GDM1 (cell line): ENCODE data around the gene CHMP3.
"Not testable (repeated sequence)": the region's sequence is repeated elsewhere in the genome, so short reads cannot be mapped to it uniquely, and the experiment has no call there.

Experiments used
- DNase-seq: peaks from one replicate; lab custom pipeline; 2025; lab: John Stamatoyannopoulos, UW

Gene CHMP3

DNA sequence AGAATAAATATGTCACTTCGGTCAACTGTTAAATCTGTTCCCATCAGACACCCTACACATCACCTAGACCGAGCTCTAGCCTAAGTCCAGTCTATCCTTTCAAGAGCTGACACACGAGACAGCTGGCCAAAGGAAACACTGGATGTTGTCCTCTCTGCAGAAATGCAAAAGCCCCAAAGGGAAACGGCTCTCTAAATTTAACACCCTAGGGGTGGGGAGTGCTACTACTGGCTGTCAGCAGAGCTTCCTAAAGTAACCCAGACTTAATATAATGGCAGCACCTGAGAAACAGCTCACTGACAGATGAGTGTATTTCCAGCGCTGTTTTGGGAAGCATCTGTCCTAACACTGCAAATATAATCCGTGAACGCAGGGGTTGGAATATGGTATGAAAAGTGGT, 55.6 kb downstream of the CHMP3 start:
- no peak for DNase-seq

DNA sequence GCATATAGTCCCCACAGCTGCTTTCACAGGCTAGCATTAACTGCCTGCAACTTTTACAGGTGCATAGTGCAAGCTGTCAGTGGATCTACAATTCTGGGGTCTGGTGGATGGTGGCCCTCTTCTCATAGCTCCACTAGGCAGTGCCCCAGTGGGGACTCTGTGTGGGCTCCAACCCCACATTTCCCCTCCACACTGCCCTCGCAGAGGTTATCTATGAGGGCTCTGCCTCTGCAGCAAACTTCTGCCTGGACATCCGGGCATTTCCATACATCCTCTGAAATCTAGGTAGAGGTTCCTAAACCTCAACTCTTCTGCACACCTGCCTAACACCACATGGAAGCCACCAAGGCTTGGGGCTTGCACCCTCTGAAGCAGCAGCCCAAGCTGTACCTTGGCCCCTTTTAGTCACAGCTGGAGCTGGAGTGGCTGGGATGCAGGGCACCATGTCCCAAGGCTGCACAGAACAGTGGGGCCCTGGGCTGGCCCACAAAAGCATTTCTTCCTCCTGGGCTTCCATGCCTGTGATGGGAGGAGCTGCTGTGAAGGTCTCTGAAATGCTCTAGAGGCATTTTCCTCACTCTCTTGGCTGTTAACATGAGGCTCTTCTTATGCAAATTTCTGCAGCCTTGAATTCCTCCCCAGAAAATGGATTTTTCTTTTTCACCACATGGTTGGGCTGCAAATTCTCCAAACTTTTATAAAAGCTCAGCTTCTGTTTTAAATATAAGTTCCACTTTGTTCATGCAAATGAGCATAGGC, 62.7 kb downstream of the CHMP3 start:
- no peak for DNase-seq

DNA sequence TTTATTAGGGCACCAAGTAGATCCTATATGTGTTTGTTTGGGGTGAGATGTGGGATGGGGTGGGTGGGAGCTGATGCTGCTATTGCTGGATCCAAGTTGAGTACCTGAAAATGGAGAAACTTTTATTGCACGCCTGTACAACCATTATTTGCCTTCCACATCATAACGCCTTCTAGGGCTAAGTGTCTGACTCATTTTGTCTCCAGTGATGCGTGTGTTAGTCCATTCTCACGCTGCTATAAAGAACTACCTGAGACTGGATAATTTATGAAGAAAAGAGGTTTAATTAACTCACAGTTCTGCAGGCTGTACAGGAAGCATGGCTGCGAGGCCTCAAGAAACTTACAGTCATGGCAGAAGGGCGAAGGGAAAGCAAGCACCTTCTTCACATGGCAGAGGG, 63.9 kb downstream of the CHMP3 start:
- DNase-seq = no peak

DNA sequence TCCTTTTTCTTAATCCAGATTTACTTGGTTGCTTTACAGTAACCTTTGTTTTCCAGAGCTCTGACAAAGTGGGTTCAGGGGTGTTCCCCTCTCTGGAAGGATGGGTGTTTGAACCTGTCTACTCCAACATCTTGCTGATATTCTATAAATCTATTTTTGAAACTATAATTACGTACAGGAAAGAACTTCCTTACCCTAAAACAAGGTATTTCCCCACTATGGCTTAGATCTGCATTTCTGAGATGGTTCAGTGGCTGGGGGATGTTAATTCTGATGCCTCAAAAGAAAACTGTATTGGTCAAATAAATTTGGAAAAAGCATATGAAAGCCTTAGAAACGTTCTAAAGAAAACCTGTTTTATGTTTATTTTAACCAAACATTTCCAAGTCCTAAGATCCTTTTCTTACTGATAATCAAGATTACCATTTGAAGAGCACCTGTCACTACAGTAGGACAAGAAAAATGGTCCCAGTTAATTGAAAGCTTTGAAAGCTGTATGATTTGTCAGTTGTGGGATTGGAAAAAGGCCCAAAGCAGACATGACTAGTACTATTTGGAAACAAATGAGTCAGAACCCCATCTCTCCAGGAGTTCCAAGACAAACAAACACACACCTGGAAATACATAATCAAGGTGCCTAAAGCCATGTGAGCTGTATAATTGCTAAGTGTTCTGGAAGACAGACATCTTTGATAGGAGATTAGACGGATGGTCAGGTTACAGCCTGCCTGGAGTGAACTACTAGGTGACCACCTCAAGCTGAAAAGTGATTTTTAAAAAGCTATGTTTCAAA, 64.6 kb downstream of the CHMP3 start:
- DNase-seq = no peak

DNA sequence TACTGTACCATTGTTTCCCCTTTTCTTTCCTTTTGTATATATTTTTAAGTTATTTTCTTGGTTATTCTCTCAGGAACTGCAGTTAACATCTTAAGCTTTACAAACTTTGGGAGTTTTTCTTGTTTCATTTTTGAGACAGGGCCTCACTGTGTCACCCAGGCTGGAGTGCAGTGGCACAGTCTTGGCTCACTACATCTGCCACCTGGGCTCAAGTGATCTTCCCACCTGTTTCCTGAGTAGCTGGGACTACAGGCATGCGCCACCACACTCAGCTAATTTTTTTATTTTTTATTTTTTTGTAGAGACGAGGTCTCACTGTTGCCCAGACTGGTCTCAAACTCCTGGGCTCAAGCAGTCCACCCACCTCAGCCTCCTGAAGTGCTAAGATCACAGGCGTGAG, 66.9 kb downstream of the CHMP3 start:
- DNase-seq = not testable (repeated sequence)

DNA sequence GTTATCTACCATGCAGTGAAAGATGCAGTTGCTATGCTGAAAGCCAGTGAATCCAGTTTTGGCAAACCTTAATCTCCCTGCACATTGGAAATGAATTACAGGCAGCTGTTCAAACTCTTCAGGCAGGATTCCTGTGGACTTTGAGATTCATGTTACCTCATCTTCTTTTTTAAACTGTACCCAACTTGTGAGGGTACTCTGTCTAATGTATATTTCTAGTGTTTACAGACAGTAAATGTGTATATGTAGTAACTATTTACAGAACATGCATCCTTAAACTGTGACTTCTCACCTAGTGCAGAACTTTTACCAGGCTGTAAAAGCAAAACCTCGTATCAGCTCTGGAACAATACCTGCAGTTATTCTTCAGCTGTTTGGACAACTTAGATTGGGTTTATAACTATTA, 71.2 kb downstream of the CHMP3 start:
- DNase-seq = no peak

DNA sequence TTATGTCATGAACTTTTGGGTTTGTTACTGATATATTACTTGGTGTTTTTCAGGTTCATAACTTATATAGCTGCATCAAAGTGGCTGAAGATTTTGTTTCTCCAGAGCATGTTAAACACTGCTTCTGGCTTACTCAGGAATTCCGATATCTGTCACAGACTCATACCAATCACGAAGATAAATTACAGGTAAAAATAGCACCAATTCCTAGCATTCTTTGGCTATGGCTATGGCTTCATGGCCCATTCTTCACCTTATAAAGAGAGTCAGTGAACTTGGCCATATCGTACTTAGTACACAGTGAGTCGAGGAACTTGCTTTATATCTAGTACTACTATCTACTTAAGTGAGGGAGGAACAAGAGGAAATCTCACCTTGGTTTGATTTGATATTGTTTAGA, 72.2 kb downstream of the CHMP3 start:
- no peak for DNase-seq

DNA sequence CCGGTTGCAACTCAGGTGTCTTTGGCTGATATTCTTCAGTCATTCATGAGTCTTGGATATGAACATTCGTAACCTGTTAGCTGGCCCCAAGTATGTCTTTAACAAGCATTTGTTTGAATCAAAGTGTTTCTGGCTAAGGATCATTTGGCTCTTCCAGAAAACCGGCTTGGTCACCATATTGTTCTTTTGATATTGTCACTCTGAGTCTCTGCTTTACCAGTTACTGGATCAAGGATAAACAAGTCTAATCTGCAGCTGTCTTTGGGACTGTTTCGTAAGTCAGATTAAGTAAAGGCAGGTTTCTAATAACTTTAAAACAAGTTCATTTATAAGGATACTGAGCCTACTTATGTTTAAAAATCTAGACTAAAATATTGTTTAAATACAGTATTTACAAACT, 73.0 kb downstream of the CHMP3 start:
- DNase-seq = no peak

DNA sequence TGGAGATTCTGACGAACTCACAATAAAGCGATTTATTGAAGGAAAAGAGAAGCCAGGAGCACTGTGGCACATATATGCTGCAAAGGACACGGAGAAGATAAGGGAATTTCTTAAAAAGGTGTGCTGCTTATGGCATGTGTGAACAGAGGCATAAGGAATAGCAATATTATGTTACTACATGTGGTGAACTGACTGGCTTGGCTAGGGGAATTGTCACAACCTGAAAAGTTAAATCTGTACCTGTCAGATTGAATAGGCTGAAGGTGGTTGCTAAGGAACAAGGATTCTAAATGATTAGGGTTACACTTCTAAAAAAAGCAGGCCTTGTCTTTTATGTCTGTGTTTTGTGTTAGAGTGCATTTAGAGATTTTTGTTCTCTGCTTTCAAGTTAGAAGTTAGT, 73.7 kb downstream of the CHMP3 start:
- no peak for DNase-seq

DNA sequence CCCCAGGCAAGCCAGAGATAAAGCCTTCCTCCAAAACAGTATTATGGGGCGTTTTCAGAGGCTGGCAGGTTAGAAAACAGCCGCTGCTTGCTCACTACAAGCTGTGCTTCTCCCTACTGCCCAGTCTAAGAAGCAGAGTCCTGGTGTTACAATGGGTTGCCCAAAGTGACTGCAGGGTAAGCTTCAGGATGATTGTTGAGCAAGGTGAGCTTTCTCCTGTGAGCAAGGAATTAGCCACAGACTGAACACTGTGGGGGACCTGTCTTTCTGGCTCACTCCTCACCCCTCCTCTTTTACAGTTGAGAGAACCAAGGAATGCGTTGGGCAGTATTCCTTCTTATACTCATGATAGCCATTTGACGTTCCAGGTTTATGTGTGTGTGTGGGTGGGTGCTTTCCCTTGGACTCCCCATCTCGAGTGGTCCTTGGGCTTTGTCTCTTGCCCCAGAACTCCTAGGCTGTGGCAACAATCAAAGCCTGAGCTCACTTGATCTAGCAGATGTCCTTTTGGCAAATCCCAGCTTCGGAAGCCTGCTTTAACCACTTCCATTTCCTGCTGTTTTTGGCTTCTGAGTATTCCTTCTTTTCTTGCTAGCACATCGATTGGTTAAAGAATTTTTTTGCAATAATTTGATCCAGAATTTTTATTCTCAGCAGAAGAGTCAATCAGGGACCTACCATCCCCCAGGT, 74.5 kb downstream of the CHMP3 start:
- DNase-seq = no peak

DNA sequence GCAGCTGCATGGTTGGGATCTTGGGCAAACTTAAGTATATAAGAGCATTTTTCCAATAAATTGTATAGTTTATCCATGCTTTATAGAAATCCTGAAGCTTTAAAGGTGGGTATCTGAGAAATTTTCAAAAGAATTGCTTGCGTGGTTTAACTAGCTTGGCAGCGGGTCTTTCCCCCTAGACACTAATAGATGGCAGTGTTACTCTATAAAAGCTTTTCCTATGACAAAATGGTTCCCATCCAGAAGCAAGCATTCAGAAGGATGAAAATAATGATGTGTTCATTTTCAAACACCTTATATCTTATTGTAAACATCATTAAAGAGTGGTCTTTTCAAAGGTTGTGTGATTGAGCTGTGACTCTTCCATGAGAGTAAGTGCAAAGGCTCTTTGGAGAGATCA, 76.2 kb downstream of the CHMP3 start:
- no peak for DNase-seq

DNA sequence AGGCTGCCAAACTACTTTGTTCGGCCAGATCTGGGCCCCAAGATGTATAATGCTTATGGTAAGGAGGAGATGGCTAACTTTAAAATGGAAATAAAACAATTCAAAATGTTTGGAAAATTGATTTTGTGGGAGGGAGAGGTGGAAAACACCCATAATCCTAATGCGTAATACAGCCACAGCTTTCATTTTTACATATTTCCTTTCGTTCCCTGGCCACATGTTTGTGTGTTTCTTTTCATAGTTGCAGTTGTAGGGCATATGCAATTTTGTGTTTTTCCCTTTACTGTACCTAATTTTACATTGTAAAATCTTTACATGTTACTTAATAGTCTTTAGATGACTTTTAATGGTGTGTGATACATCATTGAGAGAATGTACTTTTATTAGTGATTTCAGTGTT, 77.4 kb downstream of the CHMP3 start:
- DNase-seq = no peak

DNA sequence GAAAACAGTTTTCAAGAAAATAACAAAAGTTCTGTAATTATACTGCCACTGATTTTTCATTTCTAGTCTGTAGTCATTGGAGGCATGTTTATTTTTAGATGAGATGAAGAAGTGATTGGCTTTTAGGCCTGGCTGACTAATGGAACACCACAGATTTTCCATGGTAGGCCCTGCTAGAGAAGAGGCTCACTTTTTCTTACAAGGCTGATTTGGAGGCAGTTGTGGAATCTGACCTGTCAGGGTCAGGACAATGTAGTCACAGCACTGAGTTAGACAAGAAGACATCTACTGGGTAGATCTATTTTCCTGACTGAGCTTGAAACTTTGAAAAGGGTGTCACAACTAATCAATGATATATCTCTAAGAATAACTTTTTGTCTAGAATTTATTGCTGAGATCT, 78.1 kb downstream of the CHMP3 start:
- DNase-seq = no peak

DNA sequence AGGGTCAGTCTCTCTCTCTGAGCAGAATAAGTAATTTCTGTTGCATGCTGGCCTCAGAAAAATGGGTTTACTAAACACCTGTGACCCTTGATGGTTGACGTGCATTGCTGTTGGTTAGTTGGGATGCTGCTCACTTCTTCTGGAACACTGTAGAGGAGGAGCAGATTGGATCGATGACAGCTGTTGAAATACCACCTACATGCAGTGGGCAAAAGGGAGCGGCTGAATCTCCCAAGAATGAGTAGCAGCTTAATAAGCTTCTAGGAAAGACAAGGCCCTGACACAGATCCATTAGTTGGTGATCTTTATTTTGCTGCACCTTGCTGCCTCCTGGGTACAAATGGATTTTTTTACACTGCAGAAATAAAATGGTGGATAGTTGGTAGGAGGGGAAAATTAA, 78.9 kb downstream of the CHMP3 start:
- DNase-seq = no peak

DNA sequence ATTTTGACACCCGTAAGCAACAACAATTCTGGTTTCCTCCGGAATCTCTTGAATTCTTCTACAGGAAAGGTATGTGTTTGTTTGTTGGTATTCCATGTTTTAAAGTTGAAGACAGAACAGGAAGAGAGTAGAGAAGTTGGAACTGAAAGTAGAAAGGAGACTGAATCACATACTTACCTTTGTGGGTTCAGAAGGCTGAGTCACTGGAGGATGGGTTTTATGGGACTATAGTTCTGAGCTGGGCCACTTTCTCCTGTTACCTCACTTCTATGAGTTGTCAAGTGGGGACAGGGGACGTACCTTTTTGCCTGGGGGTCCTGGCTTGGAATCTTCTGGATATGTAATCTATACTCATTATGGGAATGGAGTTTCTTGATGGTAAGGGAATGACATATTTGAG, 81.2 kb downstream of the CHMP3 start:
- no peak for DNase-seq

DNA sequence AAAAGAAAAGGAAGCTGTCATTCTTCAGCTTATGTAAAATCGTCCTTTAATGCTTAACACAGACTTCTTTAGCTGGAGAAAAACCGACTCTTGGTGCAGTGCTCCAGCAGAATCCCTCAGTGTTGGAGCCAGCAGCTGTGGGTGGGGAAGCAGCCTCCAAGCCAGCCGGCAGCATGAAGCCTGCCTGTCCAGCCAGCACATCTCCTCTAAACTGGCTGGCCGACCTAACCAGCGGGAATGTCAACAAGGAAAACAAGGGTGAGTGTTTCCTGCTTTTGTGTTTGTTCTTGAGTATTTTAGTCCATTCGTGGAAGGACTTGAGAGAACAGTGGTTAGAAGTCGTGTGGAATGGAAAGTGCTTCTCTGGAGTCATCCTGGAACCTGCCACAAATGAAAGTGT, 83.1 kb downstream of the CHMP3 start:
- DNase-seq = no peak

DNA sequence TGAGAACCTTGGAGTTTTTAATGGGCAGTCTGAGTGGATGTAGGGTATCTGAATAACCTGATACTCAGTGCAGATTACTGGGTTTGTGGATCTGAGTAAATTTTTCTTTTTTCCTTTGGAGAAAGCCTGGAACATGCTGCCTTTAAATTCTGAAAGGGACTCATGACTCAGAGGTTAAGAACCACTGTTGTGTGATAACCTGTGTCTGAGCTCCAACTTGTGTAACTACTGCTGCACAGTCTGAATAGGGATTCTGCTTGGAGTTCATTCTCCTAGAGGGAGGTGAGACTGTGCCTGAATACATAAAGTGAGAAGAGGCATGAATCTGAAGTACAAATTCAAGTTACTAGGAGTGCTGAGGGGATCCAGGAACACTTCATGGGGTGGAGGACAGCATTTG, 85.9 kb downstream of the CHMP3 start:
- DNase-seq = no peak

DNA sequence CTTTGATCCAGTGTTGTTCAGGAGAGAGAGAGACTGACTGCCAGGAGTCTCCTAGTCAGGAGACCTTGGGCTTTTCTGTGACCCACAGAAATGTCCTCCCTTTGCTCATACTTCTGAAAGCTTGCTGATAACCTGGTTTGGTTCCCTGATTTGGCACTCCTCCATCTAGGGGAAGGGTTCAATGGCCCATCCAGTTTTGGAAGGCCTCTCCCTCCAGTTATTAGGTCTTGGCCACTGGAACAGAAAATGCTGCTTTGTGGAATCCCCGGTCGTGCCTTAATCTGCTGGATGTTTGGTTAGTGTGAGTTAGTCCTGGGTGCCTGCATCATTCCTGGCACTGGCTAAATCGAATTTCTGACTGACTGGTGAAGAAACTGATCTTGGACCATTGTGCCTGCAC, 86.3 kb downstream of the CHMP3 start:
- DNase-seq = no peak

DNA sequence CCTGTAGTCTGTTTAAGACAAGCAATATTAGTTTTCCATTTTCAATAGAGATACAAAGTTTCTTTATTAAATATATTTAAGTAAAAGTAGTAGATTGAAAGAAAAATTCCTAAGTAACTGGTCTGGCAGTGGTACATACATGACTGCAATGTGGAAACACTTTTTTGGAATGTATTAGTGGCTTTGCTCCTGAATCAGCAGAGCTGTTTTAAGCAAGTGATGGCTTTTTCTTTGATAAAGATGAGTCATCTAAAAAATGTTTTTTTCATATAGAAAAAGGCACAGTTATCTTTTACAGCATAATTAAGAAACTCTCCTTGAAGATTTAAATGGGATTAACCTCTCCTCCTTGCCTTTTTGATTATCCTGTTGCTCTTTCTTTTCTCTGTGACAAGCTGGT, 87.2 kb downstream of the CHMP3 start:
- DNase-seq = no peak

DNA sequence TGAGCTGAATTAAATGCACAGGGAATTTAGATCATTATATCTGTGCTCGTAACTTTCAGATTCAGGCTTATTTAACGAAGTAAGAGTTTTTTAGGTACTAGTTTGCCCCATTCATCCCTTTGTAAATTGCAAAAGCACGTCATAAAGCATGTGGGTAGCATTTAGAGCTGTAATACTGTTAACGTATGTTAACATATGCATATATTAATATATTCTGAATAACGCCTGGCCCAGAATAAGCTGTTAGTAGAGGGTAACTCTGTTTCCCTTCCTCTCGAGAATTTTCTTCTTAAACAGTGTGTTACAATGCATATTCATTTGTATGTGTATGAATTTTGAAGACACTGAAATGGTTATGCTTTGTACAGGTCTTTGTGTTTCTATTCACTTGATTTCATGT, 91.6 kb downstream of the CHMP3 start:
- no peak for DNase-seq

DNA sequence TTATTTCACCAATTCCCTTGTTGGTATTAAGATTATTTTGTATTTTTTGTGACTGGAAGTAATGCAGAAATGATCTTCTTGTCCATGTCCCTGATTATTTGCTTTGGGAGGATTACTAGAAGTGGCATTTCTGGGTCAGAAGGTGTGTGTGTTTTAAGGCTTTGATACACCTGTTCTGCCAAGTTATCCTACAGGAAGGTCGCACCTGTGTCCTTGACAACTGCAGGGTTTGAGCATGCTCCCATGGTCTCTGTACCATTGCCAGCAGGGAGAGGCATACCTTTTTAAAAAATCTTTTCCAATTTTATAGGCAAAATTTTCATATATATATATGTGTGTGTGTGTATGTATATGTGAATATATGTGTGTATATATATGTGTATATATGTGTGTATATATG, 92.4 kb downstream of the CHMP3 start:
- DNase-seq = no peak

DNA sequence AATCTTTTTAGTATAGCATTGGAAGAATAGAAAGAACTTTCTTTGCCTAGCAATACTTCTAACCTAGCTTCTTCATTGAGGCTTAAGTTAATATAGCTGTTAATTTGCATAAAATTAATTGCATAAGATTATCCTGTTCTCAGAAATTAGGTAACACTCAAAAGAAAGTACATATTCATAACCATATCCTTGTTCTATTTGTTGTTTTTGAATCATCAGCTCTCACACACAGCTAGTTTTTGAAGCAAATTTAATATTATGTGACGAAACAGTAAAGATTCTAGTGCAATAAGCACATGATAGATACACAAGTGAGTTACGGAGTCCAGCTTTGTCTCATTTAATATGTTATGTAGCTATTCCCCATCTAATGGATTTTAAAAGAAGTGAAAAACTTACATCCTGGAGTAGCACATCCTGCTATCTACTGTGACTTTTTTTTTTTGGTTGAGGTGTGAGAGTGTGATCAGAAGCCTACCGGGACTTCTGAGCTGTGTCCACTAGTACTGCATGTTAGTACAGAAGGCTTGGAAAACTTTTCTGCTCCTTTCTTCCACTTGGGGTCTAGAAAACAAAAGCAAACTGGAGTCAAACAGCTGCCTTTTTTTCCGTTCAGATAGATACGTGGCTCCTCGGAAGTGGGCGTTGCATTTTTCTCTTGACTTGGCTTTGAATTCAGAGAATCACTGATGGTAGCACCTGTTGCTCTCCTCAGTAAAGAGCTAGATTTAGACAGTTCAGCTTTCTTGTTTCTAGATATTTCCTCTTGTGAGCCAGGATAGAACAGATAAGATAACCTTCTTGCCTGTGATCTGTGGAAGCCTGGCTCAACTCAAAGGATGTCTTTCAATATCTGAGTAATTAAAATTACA, 94.8 kb downstream of the CHMP3 start:
- DNase-seq = no peak
